CD14-positive monocyte (primary cell): ENCODE measurements around the gene DUS1L. TPM values are rescaled to one million over a fixed set of nuclear protein-coding genes. Genes with fewer than 3 reads are reported as not detected.

Source experiments
- DNase-seq, 3 donors: peaks; one replicate each; pipeline ENCODE4 v3.0.0-alpha.2; 2011 to 2022
- H2AFZ ChIP-seq: 2 replicates; pipeline ENCODE4 v1.6.0; 2012; ENCODE audit warnings: mild to moderate bottlenecking, low read depth, low read length, inconsistent platforms; ENCODE audit not compliant: insufficient read depth, poor library complexity, severe bottlenecking
- H3K27ac ChIP-seq, 2 donors: 1 replicate in 1 of 2; 2 replicates in 1 of 2; pipeline ENCODE4 v1.5.1; 2012 to 2013; ENCODE audit warnings: low read length in 2 of 2, control low read depth in 1 of 2, inconsistent platforms in 1 of 2, low read depth in 1 of 2, mild to moderate bottlenecking in 1 of 2
- H3K27me3 ChIP-seq, 2 donors: one replicate each; pipeline versions ENCODE4 v1.6.0 to v1.6.1; 2011 to 2013; ENCODE audit warnings: low read length in 2 of 2; ENCODE audit not compliant: control insufficient read depth in 2 of 2, insufficient read depth in 2 of 2
- H3K36me3 ChIP-seq, 2 donors: replicated peaks in 1 of 2; 1 replicate in 1 of 2; 2 replicates in 1 of 2; pipeline versions ENCODE4 v1.5.1 to v1.6.1; 2012 to 2013; ENCODE audit warnings: low read length in 2 of 2, control low read depth in 1 of 2, inconsistent platforms in 1 of 2, mild to moderate bottlenecking in 1 of 2; ENCODE audit not compliant: insufficient read depth in 2 of 2, control insufficient read depth in 1 of 2
- H3K4me1 ChIP-seq, 2 donors: 1 replicate in 1 of 2; 2 replicates in 1 of 2; pipeline versions ENCODE4 v1.5.1 to v1.6.1; 2012 to 2013; ENCODE audit warnings: low read length in 2 of 2, control low read depth in 1 of 2, inconsistent platforms in 1 of 2, mild to moderate bottlenecking in 1 of 2, moderate library complexity in 1 of 2; ENCODE audit not compliant: insufficient read depth in 2 of 2, control insufficient read depth in 1 of 2
- H3K4me2 ChIP-seq: replicated peaks from 2 replicates; pipeline ENCODE3; 2012; ENCODE audit warnings: low read length, moderate library complexity, mild to moderate bottlenecking; ENCODE audit not compliant: poor library complexity, severe bottlenecking; ENCODE audit errors: extremely low read depth
- H3K4me3 ChIP-seq, 3 experiments: fragments of 200-600 bp in 1 of 3; sonication (generic) in 1 of 3; replicated peaks in 1 of 3; 1 replicate in 2 of 3; 2 replicates in 1 of 3; pipeline ENCODE4 v1.5.1; 2011 to 2013; ENCODE audit warnings: low read length in 3 of 3, mild to moderate bottlenecking in 3 of 3, control low read depth in 2 of 3, low read depth in 2 of 3, inconsistent platforms in 1 of 3, moderate library complexity in 1 of 3
- H3K79me2 ChIP-seq: 2 replicates; pipeline ENCODE4 v1.6.0; 2012; ENCODE audit warnings: mild to moderate bottlenecking, control low read depth, inconsistent platforms, low read length, moderate library complexity; ENCODE audit not compliant: insufficient read depth
- H3K9ac ChIP-seq: 2 replicates; pipeline ENCODE4 v1.6.0; 2017; ENCODE audit warnings: low read length, mild to moderate bottlenecking; ENCODE audit not compliant: insufficient read depth, poor library complexity, severe bottlenecking
- H3K9me3 ChIP-seq, 2 donors: replicated peaks in 1 of 2; 1 replicate in 1 of 2; 2 replicates in 1 of 2; pipeline versions ENCODE4 v1.5.1 to v1.6.1; 2012 to 2013; ENCODE audit warnings: low read length in 2 of 2, control low read depth in 1 of 2; ENCODE audit not compliant: control insufficient read depth in 1 of 2, insufficient read depth in 1 of 2
- H4K20me1 ChIP-seq: 2 replicates; pipeline ENCODE4 v1.6.0; 2012; ENCODE audit warnings: mild to moderate bottlenecking, low read length, control low read depth, moderate library complexity; ENCODE audit not compliant: insufficient read depth
- H3K27ac Mint-ChIP-seq, 7 donors: one replicate each; pipeline ENCODE4 v1.8.0; 2020; ENCODE audit warnings: mild to moderate bottlenecking in 7 of 7, mixed read lengths in 7 of 7, moderate library complexity in 6 of 7, inconsistent platforms in 2 of 7
- H3K27me3 Mint-ChIP-seq, 3 donors: one replicate each; pipeline ENCODE4 v1.8.0; 2021 to 2022; ENCODE audit warnings: low read depth in 3 of 3, mild to moderate bottlenecking in 3 of 3, mixed read lengths in 3 of 3, moderate library complexity in 3 of 3, inconsistent platforms in 1 of 3
- H3K36me3 Mint-ChIP-seq, 2 donors: one replicate each; pipeline ENCODE4 v1.8.0; 2020; ENCODE audit warnings: mixed read lengths in 2 of 2, inconsistent platforms in 1 of 2, mild to moderate bottlenecking in 1 of 2
- H3K4me1 Mint-ChIP-seq: one replicate; pipeline ENCODE4 v1.8.0; 2020; ENCODE audit warnings: mild to moderate bottlenecking, mixed read lengths
- H3K4me3 Mint-ChIP-seq, 2 donors: one replicate each; pipeline ENCODE4 v1.8.0; 2020; ENCODE audit warnings: mild to moderate bottlenecking in 2 of 2, mixed read lengths in 2 of 2, moderate library complexity in 1 of 2
- H3K9me3 Mint-ChIP-seq, 7 donors: one replicate each; pipeline ENCODE4 v1.8.0; 2020 to 2022; ENCODE audit warnings: mixed read lengths in 7 of 7, mild to moderate bottlenecking in 6 of 7, moderate library complexity in 6 of 7, inconsistent platforms in 2 of 7
- CTCF ChIP-seq: fragments of 200-600 bp; IDR thresholded peaks from one replicate; pipeline ENCODE4 v1.8.0; 2022; ENCODE audit warnings: antibody characterized with exemption, mild to moderate bottlenecking
- WGBS: methylation state at CpG from one replicate; pipeline ENCODE4 v1.1.5; 2013; ENCODE audit warnings: missing lambda C conversion rate; ENCODE audit not compliant: insufficient coverage; 5-methylcytosine and 5-hydroxymethylcytosine counted together
- intact Hi-C, 2 donors: fragments of 100-400 bp; cut with micrococcal nuclease; formaldehyde crosslinking; loops; one replicate each; pipeline versions ENCODE4 v1.15.0 to v1.15.1; 2023
- polyA plus RNA-seq, 3 donors: library from polyadenylated mRNA; depleted of rRNA in 1 of 3; unstranded in 2 of 3; stranded (reverse) in 1 of 3; fragments of 300-500 nt in 2 of 3; fragments of >200 nt in 1 of 3; fragmentation: Illumina TruSeq in 2 of 3; gene quantifications; 1 replicate in 2 of 3; 2 replicates in 1 of 3; pipeline ENCODE4 v1.2.3, GENCODE V29; 2012 to 2021

DUS1L gene
- polyA plus RNA-seq, 3 donors = 23.9 to 175 (median 47.6) TPM

GRCh38 chr17:82019690-82020571, 45.7 kb downstream of the DUS1L start:
- no peak overlapping the region for H2AFZ ChIP-seq
- peaks cover 32% of the 10 kb centered on the region for H4K20me1 ChIP-seq
- Mint-ChIP-seq H3K36me3 (peaks cover 6 to 15% of the 10 kb centered on the region in 2 donors), H3K27me3 (peaks cover 0 to 1% (median 0%) of the 10 kb centered on the region in 3 donors), H3K27ac (no peak overlapping the region), H3K9me3 (no peaks in the 10 kb centered on the region), H3K4me1 (peaks cover 24% of the 10 kb centered on the region), H3K4me3 (no peak overlapping the region)
- peaks cover 26 to 32% of the 10 kb centered on the region in 2 donors for H3K4me1 ChIP-seq
- H3K27ac ChIP-seq = no peak overlapping the region
- intact Hi-C loops = loop anchor here in 1 of 2 donors (5.0 to 10.0 kb wide), 2 partner anchors 43 to 305 kb away; partner anchors contain the start of gene ASPSCR1
- peaks cover 34% of the 10 kb centered on the region for H3K79me2 ChIP-seq
- H3K9ac ChIP-seq = no peak overlapping the region
- no peaks in the 10 kb centered on the region for H3K9me3 ChIP-seq
- no peak overlapping the region for H3K4me2 ChIP-seq
- peak; percentile 82 for TF ChIP-seq CTCF
- H3K4me3 ChIP-seq = no peak overlapping the region
- peak; percentile 45 to 60 (median 55) for DNase-seq
- no peaks in the 10 kb centered on the region for H3K27me3 ChIP-seq
- peaks cover 5 to 17% of the 10 kb centered on the region in 2 donors for H3K36me3 ChIP-seq
- WGBS = 75% methylated on average over 27 of the region's 34 CpGs

- no peak for DNase-seq
- H4K20me1 ChIP-seq = peaks cover 32% of the 10 kb centered on the region
- intact Hi-C loops = no loop called here
Measured at GRCh38 chr17:82018989-82019689, 46.5 kb downstream of the DUS1L start.

More at GRCh38 chr17:82018989-82019689, 46.5 kb downstream of the DUS1L start:
- no peak for TF ChIP-seq CTCF
- Histone ChIP-seq H3K4me3 (no peak overlapping the region), H3K36me3 (peaks cover 5 to 17% of the 10 kb centered on the region in 2 donors), H3K79me2 (peaks cover 31% of the 10 kb centered on the region), H2AFZ (no peak overlapping the region), H3K4me1 (peaks cover 23 to 27% of the 10 kb centered on the region in 2 donors), H3K4me2 (no peak overlapping the region), H3K9me3 (no peaks in the 10 kb centered on the region), H3K27me3 (no peaks in the 10 kb centered on the region), H3K9ac (no peak overlapping the region), H3K27ac (no peak overlapping the region)
- Mint-ChIP-seq H3K27me3 (peaks cover 0 to 1% (median 0%) of the 10 kb centered on the region in 3 donors), H3K4me3 (no peak overlapping the region), H3K27ac (no peak overlapping the region), H3K4me1 (peaks cover 21% of the 10 kb centered on the region), H3K36me3 (peaks cover 6 to 15% of the 10 kb centered on the region in 2 donors), H3K9me3 (no peaks in the 10 kb centered on the region)
- WGBS = 96% methylated on average over 22 of the region's 33 CpGs
